ENCODE data around the gene MED26.

DNA sequence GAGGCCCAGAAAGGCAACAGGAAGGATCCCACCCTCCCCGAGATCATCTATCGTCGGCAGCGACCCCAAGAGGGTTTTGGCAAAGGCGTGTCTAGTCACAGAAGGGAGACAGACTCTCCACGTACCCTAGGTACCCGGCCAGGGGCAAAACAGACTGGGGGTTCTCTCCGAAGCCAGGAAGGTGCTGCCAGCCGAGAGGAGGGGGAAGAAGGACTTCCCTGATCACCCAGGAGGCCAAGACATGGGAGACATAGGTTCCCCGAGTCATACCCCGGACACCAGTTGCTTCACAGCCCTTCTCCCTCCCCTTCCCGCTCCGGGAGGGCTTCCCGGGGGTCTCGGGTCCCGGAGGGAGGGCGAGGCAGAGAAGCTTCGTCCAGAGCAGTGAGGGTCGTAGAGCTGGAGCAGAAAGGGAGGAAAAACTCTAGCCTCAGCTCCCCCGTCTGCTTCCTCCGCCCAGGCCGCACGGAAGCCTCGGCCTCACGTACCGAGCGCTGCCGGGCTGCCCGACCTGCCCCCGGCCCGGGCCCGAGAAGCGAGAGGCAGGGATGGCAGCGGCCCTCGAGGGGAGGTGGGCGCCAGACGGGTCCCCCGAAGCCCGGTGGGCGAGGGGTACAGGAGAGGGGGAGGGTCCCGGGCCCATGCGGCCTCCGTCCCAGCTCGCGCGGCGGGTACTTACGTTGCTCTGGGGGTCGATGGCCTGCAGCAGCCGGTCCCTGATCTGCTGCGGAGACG lies 644 bp downstream of the MED26 start:
- no peak for TF ChIP-seq GATA2 (IDR thresholded peaks at IDR 0.05; ENCODE audit: low read depth, low read length)
- no peak for TF ChIP-seq GATA3 (IDR thresholded peaks at IDR 0.05; ENCODE audit: low read depth, low read length)

All from SH-SY5Y (cell line).